Thymus (tissue), 14 donors: ENCODE results near the gene NEDD4L. TPM values are rescaled to one million over a fixed set of nuclear protein-coding genes. Genes with fewer than 3 reads are reported as not detected.
"Not testable (repeated sequence)": the region's sequence is repeated elsewhere in the genome, so short reads cannot be mapped to it uniquely, and the experiment has no call there.

Source experiments
- DNase-seq, 9 donors: peaks; one replicate each; pipeline ENCODE4 v3.0.0-alpha.2; 2013; ENCODE audit warnings: low spot score in 9 of 9, low read depth in 6 of 9, missing footprints in 1 of 9
- H3K27ac ChIP-seq, 2 donors: one replicate each; pipeline ENCODE4 v1.5.1; 2013; ENCODE audit warnings: control low read depth in 1 of 2, low read depth in 1 of 2, low read length in 1 of 2, mild to moderate bottlenecking in 1 of 2, moderate library complexity in 1 of 2
- H3K27me3 ChIP-seq, 2 donors: one replicate each; pipeline ENCODE4 v1.5.1; 2013; ENCODE audit warnings: low read length in 1 of 2; ENCODE audit not compliant: control insufficient read depth in 2 of 2, insufficient read depth in 1 of 2
- H3K36me3 ChIP-seq, 2 donors: one replicate each; pipeline ENCODE4 v1.5.1; 2013; ENCODE audit warnings: low read length in 1 of 2, mild to moderate bottlenecking in 1 of 2, moderate library complexity in 1 of 2; ENCODE audit not compliant: control insufficient read depth in 2 of 2, insufficient read depth in 2 of 2
- H3K4me1 ChIP-seq, 2 donors: one replicate each; pipeline ENCODE4 v1.5.1; 2013; ENCODE audit warnings: low read length in 2 of 2; ENCODE audit not compliant: control insufficient read depth in 2 of 2, insufficient read depth in 2 of 2
- H3K4me3 ChIP-seq, 2 donors: one replicate each; pipeline ENCODE4 v1.5.1; 2013; ENCODE audit warnings: low read length in 2 of 2, control low read depth in 1 of 2, mild to moderate bottlenecking in 1 of 2
- H3K9me3 ChIP-seq, 2 donors: one replicate each; pipeline ENCODE4 v1.5.1; 2013; ENCODE audit warnings: low read length in 1 of 2, mild to moderate bottlenecking in 1 of 2; ENCODE audit not compliant: control insufficient read depth in 2 of 2, insufficient read depth in 1 of 2
- WGBS: extraction: QIAGEN DNeasy Blood & Tissue Kit; methylation state at CpG from one replicate; pipeline ENCODE4 v1.1.7; 2013; 5-methylcytosine and 5-hydroxymethylcytosine counted together
- long read RNA-seq, 10 donors: transcript quantifications; one replicate each; lab custom pipeline, GENCODE V29; 2026
- polyA plus RNA-seq: library from polyadenylated mRNA; stranded (reverse); fragments of 200-250 nt; gene quantifications from one replicate; pipeline ENCODE4 v1.2.3, GENCODE V29; 2013
- total RNA-seq: library from RNA; stranded (reverse); fragments of 120-200 nt; gene quantifications from one replicate; pipeline ENCODE4 v1.2.4, GENCODE V29; 2013
- donor health status: healthy.

Gene NEDD4L
- 6.5 TPM for total RNA-seq
- polyA plus RNA-seq = 11.8 TPM
- long read RNA-seq, donor 1 = 0 reads
- long read RNA-seq, donor 2, full-length matches to known transcripts = 1 of 1 reads
- long read RNA-seq, donor 2, partial matches to known transcripts = 0 of 1 reads
- long read RNA-seq, donor 2, other reads (novel, unspliced or antisense) = 0 of 1 reads
- long read RNA-seq, donor 3 = 0 reads
- long read RNA-seq, donor 4, partial matches to known transcripts = 0 of 1 reads
- long read RNA-seq, donor 4, other reads (novel, unspliced or antisense) = 0 of 1 reads
- long read RNA-seq, donor 5, transcript NEDD4L-237 (2 exons, 728 nt) = major isoform, 5 of 6 reads
- long read RNA-seq, donor 5, partial matches to known transcripts = 0 of 6 reads
- long read RNA-seq, donor 5, other reads (novel, unspliced or antisense) = 0 of 6 reads
- long read RNA-seq, donor 6, partial matches to known transcripts = 0 of 1 reads
- long read RNA-seq, donor 6, other reads (novel, unspliced or antisense) = 0 of 1 reads
- long read RNA-seq, donor 7, partial matches to known transcripts = 0 of 2 reads
- long read RNA-seq, donor 7, other reads (novel, unspliced or antisense) = 0 of 2 reads
- long read RNA-seq, donor 8 = 0 reads
- long read RNA-seq, donor 9, partial matches to known transcripts = 0 of 1 reads
- long read RNA-seq, donor 9, other reads (novel, unspliced or antisense) = 0 of 1 reads
- long read RNA-seq, donor 10 = 0 reads

DNA sequence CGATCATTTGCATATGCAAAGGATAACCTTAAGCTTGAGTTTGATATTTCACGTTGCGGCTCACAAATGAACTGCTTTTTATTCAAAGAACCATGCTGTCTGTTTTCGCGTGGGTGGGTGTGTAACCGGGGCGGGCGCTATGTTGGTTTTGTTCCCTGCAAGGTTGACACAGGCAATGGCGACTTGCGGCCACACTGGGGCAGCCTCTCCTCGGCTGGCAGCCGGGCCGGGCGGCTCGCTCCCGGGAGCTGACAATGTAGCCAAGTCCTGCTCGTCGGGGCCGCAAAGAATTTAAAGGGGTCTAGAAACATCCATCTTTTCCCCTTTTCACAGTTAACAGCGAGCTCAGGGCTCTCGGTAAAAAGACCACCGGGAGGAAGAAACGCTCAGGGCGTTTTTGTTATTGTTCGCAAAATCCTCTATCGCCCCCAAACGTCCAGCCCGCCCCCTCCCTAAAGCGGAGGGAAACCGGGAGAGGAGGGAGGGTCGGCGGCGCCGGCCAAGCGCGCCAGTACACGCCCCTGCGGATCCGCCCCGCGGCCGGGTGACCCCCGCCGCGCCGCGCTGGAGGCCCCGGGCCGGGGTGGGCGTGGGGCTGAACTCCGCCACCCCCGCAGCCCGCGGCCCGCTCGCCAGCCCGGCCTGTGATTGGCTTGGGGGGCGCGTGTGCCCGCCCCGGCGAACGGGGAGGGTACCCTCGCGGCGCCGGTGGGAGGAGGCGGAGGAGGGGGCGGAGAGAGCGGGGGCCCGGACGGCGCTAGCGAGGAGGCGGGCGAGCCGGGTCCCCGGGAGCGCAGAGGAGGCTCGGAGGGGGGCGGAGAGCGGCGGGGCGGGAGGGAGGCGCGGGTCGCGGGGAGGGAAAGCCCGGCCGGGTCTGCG, at the start of gene NEDD4L:
Gene NEDD4L, plus strand, starts transcription at position 736 of the 879 bp plus-strand sequence. CDS start 435 bp downstream, outside the sequence.
- WGBS = under 1% methylated on average over 88 of the region's 91 CpGs
- Histone ChIP-seq H3K36me3 (no peaks in the 10 kb centered on the region), H3K27ac (peak within 1 kb of the TSS; percentile 37 to 52), H3K4me1 (peaks cover 7 to 17% of the 10 kb centered on the region in 2 donors), H3K27me3 (peaks cover 17 to 47% of the 10 kb centered on the region in 2 donors), H3K4me3 (peak within 1 kb of the TSS; percentile 54 to 79), H3K9me3 (no peaks in the 10 kb centered on the region)
- DNase-seq = peak in 6 of 9 donors; percentile 54 to 75 (median 56)

DNA sequence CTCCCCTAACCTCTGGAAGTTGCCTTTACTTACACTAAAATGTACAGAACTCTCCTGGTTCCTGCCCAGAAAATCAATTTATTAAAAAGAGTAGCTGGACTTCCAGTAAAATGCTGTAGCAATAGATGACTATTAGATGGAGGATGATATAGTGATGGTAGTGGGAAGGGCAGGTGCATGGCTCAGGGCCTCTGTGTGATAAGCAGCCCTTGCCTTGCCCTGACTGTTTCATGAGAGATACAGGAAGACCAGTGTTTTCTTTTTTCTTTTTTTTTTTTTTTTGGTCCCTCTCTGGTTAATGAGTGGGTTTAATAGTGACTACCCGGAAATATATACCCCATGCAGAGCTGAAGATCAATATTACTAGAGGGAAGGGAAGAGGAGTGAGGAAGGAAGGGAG, 48.7 kb upstream of the NEDD4L start:
- Histone ChIP-seq H3K4me3 (no peak overlapping the region), H3K27ac (no peak overlapping the region), H3K27me3 (no peaks in the 10 kb centered on the region), H3K9me3 (no peaks in the 10 kb centered on the region), H3K36me3 (no peaks in the 10 kb centered on the region), H3K4me1 (no peaks in the 10 kb centered on the region)
- DNase-seq = no peak
- 87% methylated on average over 1 of the region's 1 CpG for WGBS

- not testable (repeated sequence) for DNase-seq, H3K27ac ChIP-seq, H3K4me3 ChIP-seq, H3K36me3 ChIP-seq, H3K4me1 ChIP-seq, H3K27me3 ChIP-seq, H3K9me3 ChIP-seq
- 98% methylated on average over 3 of the region's 3 CpGs for WGBS
These were observed 47.1 kb upstream of the NEDD4L start for GRCh38 chr18:57996894-57997293.

GRCh38 chr18:57997820-57998219, 46.2 kb upstream of the NEDD4L start:
- H3K27me3 ChIP-seq = no peaks in the 10 kb centered on the region
- no peaks in the 10 kb centered on the region for H3K9me3 ChIP-seq
- DNase-seq = no peak
- WGBS = 92% methylated on average over 2 of the region's 2 CpGs
- no peaks in the 10 kb centered on the region for H3K4me1 ChIP-seq
- no peaks in the 10 kb centered on the region for H3K36me3 ChIP-seq
- no peak overlapping the region for H3K4me3 ChIP-seq
- H3K27ac ChIP-seq = no peak overlapping the region

DNA sequence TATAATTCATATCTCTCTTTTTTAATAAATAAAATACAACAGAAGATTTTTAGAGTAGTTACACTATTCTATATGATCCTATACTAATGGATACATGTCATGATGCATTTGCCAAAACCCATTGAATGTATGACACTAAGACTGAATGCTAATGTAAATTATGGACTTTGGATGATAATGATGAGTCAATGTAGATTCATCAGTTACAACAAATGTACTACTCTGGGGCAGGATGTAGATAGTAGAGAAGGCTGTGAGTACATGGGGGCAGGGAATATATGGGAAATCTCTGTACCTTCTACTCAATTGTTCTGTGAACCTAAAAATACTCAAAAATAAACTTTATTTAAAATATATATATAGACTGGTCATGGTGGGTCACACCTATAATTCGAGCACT, 45.6 kb upstream of the NEDD4L start:
- Histone ChIP-seq H3K4me1 (no peaks in the 10 kb centered on the region), H3K27me3 (no peaks in the 10 kb centered on the region), H3K4me3 (no peak overlapping the region), H3K27ac (no peak overlapping the region), H3K36me3 (no peaks in the 10 kb centered on the region), H3K9me3 (no peaks in the 10 kb centered on the region)
- WGBS = 100% methylated on average over 1 of the region's 1 CpG
- DNase-seq = no peak

DNA sequence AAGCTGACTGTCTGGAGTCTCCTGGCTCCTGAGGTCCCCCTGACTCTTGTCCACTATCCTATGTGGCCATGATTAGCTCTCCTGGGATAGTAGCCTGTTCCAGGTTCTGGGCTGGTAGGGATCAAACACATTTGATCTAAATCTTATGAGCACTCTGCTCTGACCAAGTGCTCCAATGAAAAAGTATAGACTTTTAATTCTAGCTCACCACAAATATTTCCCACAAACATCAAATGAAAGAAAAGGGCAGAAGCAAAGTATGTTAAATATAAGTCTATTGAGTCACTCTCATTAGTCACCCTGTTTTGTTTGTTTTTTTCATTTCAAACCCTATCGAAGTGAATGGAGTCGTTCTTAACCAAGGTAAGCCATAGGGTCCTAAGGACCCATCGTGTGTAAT, 39.7 kb upstream of the NEDD4L start:
- 95% methylated on average over 3 of the region's 3 CpGs for WGBS
- no peaks in the 10 kb centered on the region for H3K9me3 ChIP-seq
- H3K27me3 ChIP-seq = no peaks in the 10 kb centered on the region
- DNase-seq = no peak
- no peak overlapping the region for H3K27ac ChIP-seq
- no peak overlapping the region for H3K4me3 ChIP-seq
- H3K4me1 ChIP-seq = no peaks in the 10 kb centered on the region
- H3K36me3 ChIP-seq = no peaks in the 10 kb centered on the region

DNA sequence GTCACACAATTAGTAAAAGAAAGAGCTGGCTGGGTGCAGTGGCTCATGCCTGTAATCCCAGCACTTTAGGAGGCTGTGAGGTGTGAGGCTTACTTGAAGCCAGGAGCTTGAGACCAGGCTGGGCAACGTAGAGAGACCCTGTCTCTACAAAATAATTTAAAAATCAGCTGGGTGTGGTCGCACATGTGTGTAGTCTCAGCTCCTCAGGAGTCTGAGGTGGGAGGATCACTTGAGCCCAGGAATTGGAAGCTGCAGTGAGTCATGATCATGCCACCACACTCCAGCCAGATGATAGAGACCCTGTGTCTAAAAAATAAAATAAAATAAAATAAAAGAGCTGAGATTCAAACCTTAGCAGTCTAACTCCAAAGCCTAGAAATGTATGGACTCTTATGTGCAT, 39.0 kb upstream of the NEDD4L start:
- Histone ChIP-seq H3K4me3 (no peak overlapping the region), H3K36me3 (no peaks in the 10 kb centered on the region), H3K27me3 (no peaks in the 10 kb centered on the region), H3K4me1 (no peaks in the 10 kb centered on the region), H3K27ac (no peak overlapping the region), H3K9me3 (no peaks in the 10 kb centered on the region)
- no peak for DNase-seq
- WGBS = 86% methylated on average over 2 of the region's 2 CpGs

- WGBS = 78% methylated on average over 3 of the region's 3 CpGs
- Histone ChIP-seq H3K27ac (no peak overlapping the region), H3K36me3 (no peaks in the 10 kb centered on the region), H3K9me3 (no peaks in the 10 kb centered on the region), H3K4me1 (no peaks in the 10 kb centered on the region), H3K27me3 (no peaks in the 10 kb centered on the region), H3K4me3 (no peak overlapping the region)
- DNase-seq = no peak
These were observed 38.0 kb upstream of the NEDD4L start for GRCh38 chr18:58005885-58006523.
